K562 (cell line): Measurements from ENCODE around the gene BIRC6. TPM values are rescaled to one million over a fixed set of nuclear protein-coding genes. Genes with fewer than 3 reads are reported as not detected.

Experiments
- DEAF1 ChIP-seq: fragments of 450-650 bp; formaldehyde crosslinking; IDR thresholded peaks from 2 replicates; pipeline ENCODE4 v1.4.0; 2020; ENCODE audit warnings: mild to moderate bottlenecking, moderate library complexity
- HDAC8 ChIP-seq: fragments of 450-650 bp; IDR thresholded peaks from 2 replicates; pipeline ENCODE4 v1.6.1; 2016; ENCODE audit warnings: mild to moderate bottlenecking, missing genetic modification characterization, moderate library complexity, missing compliant biosample characterization
- HDGF ChIP-seq: fragments of 450-650 bp; IDR thresholded peaks from 2 replicates; pipeline ENCODE4 v1.6.1; 2016
- NR0B1 ChIP-seq: fragments of 450-650 bp; IDR thresholded peaks from one replicate; pipeline ENCODE4 v1.6.1; 2018; ENCODE audit warnings: mild to moderate bottlenecking, moderate library complexity; ENCODE audit not compliant: partially characterized antibody
- NR2F6 ChIP-seq: fragments of 450-650 bp; formaldehyde crosslinking; IDR thresholded peaks from 2 replicates; pipeline ENCODE4 v1.4.0; 2020; ENCODE audit warnings: mild to moderate bottlenecking
- PPARD ChIP-seq: fragments of 250-450 bp; sonication (Bioruptor Pico); IDR thresholded peaks from 2 replicates; pipeline ENCODE4 v1.8.0; 2022; ENCODE audit warnings: inconsistent platforms, mild to moderate bottlenecking, moderate library complexity
- PRMT5 ChIP-seq: sonication (generic); formaldehyde crosslinking; IDR thresholded peaks from 2 replicates; pipeline ENCODE4 v1.5.0; 2020; ENCODE audit warnings: missing genetic modification reagents
- SAFB2 ChIP-seq: fragments of 200-400 bp; formaldehyde crosslinking; IDR thresholded peaks from 2 replicates; pipeline ENCODE4 v1.6.1; 2018; ENCODE audit warnings: borderline replicate concordance, low read length, low read depth, moderate library complexity; ENCODE audit not compliant: severe bottlenecking
- XRCC4 ChIP-seq: IDR thresholded peaks from one replicate; pipeline ENCODE4 v1.6.1; 2011; ENCODE audit not compliant: insufficient read depth, insufficient read length; ENCODE audit errors: extremely low read depth
- ZBTB34 ChIP-seq: fragments of 250-450 bp; sonication (Bioruptor Pico); IDR thresholded peaks from 2 replicates; pipeline ENCODE4 v1.8.0; 2021; ENCODE audit warnings: mild to moderate bottlenecking, moderate library complexity
- ZFP91 ChIP-seq: sonication (generic); formaldehyde crosslinking; IDR thresholded peaks from 2 replicates; pipeline ENCODE4 v1.8.0; 2022; ENCODE audit warnings: mild to moderate bottlenecking, missing genetic modification reagents
- ZNF407 ChIP-seq: fragments of 450-650 bp; IDR thresholded peaks from 2 replicates; pipeline ENCODE4 v1.6.1; 2016; ENCODE audit warnings: low read depth
- ZNF507 ChIP-seq: conservative IDR thresholded peaks from 2 replicates; pipeline ENCODE4 v1.6.1; 2017; ENCODE audit warnings: missing genetic modification characterization, missing compliant biosample characterization
- polyA plus RNA-seq, 8 experiments: library from polyadenylated mRNA; depleted of rRNA in 4 of 8; stranded (reverse) in 5 of 8; unstranded in 3 of 8; fragments of >200 nt; fragmentation: Nextera tagmentation in 2 of 8; fragmentation: Illumina TruSeq in 1 of 8; extraction: Ambion mirVana in 2 of 8; extraction: Trizol in 1 of 8; gene quantifications; 2 replicates each; pipeline versions ENCODE4 v1.2.1 to v1.2.3, GENCODE V29; 2011 to 2014; ENCODE audit warnings: inconsistent platforms in 1 of 8, missing spikeins in 1 of 8
- total RNA-seq, 7 experiments: library from RNA; depleted of rRNA in 6 of 7; stranded (reverse); fragments of >200 nt in 6 of 7; fragmentation: Illumina TruSeq in 2 of 7; extraction: Trizol in 2 of 7; gene quantifications; 2 replicates each; pipeline versions ENCODE4 v1.2.1 to v1.2.3, GENCODE V29; 2011 to 2021; ENCODE audit warnings: low replicate concordance in 1 of 7

Gene BIRC6
- total and polyA plus RNA-seq, 9 of the 15 experiments (the other 6 are each of a cell fraction or from before 2014, with no cell fraction given): 18.8 to 110 (median 49.8) TPM

- no peak for TF ChIP-seq NR0B1
- 0 out of 2 replicates have a peak, but pooled peaks have one; percentile 1 for TF ChIP-seq ZNF407
- TF ChIP-seq DEAF1 (CRISPR knock-in tag): no peak
- TF ChIP-seq ZBTB34 (CRISPR knock-in tag): no peak
- no peak for TF ChIP-seq ZFP91 (CRISPR knock-in tag)
- TF ChIP-seq SAFB2: no peak
- no peak for TF ChIP-seq PPARD (CRISPR knock-in tag)
- TF ChIP-seq NR2F6: no peak
- no peak for TF ChIP-seq PRMT5 (CRISPR knock-in tag)
- no peak for TF ChIP-seq HDGF
- no peak for TF ChIP-seq XRCC4
- TF ChIP-seq HDAC8 (tag): no peak
- no peak for TF ChIP-seq ZNF507 (tag)
These were observed at the start of gene BIRC6 (continued) for GRCh38 chr2:32356681-32357317.
